WTC11 (cell line): ENCODE measurements around the gene NAV2.

Source experiments
- ELF4 ChIP-seq: sonication (generic); formaldehyde crosslinking; IDR thresholded peaks from 2 replicates; pipeline ENCODE4 v1.8.1; 2022; ENCODE audit warnings: low read depth, mild to moderate bottlenecking, moderate library complexity, missing genetic modification reagents
- ESRRA ChIP-seq: sonication (generic); formaldehyde crosslinking; IDR thresholded peaks from 2 replicates; pipeline ENCODE4 v1.8.1; 2022; ENCODE audit warnings: mild to moderate bottlenecking, missing genetic modification reagents, borderline replicate concordance
- GABPB1 ChIP-seq: sonication (generic); formaldehyde crosslinking; IDR thresholded peaks from 2 replicates; pipeline ENCODE4 v1.8.1; 2023; ENCODE audit warnings: mild to moderate bottlenecking, missing genetic modification reagents
- JUN ChIP-seq: sonication (generic); formaldehyde crosslinking; IDR thresholded peaks from 2 replicates; pipeline ENCODE4 v1.8.0; 2023; ENCODE audit warnings: mild to moderate bottlenecking, missing genetic modification reagents
- NFE2L1 ChIP-seq: sonication (generic); formaldehyde crosslinking; IDR thresholded peaks from 2 replicates; pipeline ENCODE4 v1.8.1; 2023; ENCODE audit warnings: missing genetic modification reagents
- TCF7 ChIP-seq: sonication (generic); formaldehyde crosslinking; IDR thresholded peaks from 2 replicates; pipeline ENCODE4 v1.8.0; 2022; ENCODE audit warnings: mild to moderate bottlenecking, low read depth, missing genetic modification reagents, moderate library complexity
- TEAD4 ChIP-seq: sonication (generic); formaldehyde crosslinking; IDR thresholded peaks from 2 replicates; pipeline ENCODE4 v1.8.0; 2022; ENCODE audit warnings: mild to moderate bottlenecking, missing genetic modification reagents
- ZBTB21 ChIP-seq: sonication (generic); formaldehyde crosslinking; IDR thresholded peaks from 2 replicates; pipeline ENCODE4 v1.8.1; 2023; ENCODE audit warnings: mild to moderate bottlenecking, missing genetic modification reagents, borderline replicate concordance
- TF ChIP-seq, protein P1 (sequence below): fragments of 200-600 bp; IDR thresholded peaks from 2 replicates; pipeline ENCODE4 v1.8.0; 2022; ENCODE audit warnings: antibody characterized with exemption
- TF ChIP-seq, protein P2 (sequence below): sonication (generic); formaldehyde crosslinking; IDR thresholded peaks from 2 replicates; pipeline ENCODE4 v1.8.1; 2022; ENCODE audit warnings: missing genetic modification reagents, borderline replicate concordance

DNA sequence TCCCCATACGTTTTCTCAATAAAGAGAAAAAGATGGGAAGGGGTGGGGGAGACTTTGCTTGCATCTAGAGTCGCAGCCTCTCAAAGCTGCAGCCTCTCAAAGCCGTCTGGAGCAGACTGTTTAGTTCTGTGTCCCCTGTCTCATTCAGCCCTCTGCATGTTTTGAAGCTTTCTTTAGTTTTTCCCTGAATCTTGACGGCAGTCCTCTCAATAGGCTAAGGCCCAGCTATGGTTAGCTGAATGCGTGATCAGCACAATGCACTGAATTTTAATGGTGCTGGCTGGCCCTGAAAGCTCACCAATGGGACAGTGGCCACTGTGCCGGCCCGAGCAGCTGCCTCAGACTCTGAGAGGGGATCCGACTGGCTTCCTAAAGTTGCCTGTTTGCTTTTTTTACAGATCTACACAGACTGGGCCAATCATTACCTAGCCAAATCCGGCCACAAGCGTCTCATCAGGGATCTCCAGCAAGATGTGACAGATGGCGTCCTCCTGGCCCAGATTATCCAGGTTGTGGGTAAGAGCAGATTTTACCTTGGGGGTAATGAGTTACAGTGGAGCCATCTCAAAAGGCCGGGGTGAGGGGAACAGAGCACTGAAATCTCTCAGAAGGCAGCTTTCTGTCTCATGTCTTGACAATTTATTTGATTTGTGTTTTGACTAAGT is 119.6 kb downstream of the NAV2 start:
- TF ChIP-seq TEAD4 (no peak), JUN (CRISPR knock-in tag) (no peak), ESRRA (CRISPR knock-in tag) (no peak), NFE2L1 (no peak), TCF7 (CRISPR knock-in tag) (no peak), GABPB1 (CRISPR knock-in tag) (no peak), ZBTB21 (CRISPR knock-in tag) (no peak), ELF4 (CRISPR knock-in tag) (no peak)
- TF ChIP-seq, protein P1, sequence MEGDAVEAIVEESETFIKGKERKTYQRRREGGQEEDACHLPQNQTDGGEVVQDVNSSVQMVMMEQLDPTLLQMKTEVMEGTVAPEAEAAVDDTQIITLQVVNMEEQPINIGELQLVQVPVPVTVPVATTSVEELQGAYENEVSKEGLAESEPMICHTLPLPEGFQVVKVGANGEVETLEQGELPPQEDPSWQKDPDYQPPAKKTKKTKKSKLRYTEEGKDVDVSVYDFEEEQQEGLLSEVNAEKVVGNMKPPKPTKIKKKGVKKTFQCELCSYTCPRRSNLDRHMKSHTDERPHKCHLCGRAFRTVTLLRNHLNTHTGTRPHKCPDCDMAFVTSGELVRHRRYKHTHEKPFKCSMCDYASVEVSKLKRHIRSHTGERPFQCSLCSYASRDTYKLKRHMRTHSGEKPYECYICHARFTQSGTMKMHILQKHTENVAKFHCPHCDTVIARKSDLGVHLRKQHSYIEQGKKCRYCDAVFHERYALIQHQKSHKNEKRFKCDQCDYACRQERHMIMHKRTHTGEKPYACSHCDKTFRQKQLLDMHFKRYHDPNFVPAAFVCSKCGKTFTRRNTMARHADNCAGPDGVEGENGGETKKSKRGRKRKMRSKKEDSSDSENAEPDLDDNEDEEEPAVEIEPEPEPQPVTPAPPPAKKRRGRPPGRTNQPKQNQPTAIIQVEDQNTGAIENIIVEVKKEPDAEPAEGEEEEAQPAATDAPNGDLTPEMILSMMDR, result no peak
- TF ChIP-seq, protein P2, sequence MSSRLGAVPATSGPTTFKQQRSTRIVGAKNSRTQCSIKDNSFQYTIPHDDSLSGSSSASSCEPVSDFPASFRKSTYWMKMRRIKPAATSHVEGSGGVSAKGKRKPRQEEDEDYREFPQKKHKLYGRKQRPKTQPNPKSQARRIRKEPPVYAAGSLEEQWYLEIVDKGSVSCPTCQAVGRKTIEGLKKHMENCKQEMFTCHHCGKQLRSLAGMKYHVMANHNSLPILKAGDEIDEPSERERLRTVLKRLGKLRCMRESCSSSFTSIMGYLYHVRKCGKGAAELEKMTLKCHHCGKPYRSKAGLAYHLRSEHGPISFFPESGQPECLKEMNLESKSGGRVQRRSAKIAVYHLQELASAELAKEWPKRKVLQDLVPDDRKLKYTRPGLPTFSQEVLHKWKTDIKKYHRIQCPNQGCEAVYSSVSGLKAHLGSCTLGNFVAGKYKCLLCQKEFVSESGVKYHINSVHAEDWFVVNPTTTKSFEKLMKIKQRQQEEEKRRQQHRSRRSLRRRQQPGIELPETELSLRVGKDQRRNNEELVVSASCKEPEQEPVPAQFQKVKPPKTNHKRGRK, result no peak
